GM12801 (cell line): ENCODE results near the gene LRRC7.

Experiments used
- TF ChIP-seq, protein P1 (sequence below): IDR thresholded peaks from one replicate; pipeline ENCODE4 v1.5.1; 2011; ENCODE audit warnings: control low read depth; ENCODE audit not compliant: insufficient read length; ENCODE audit errors: extremely low read depth

LRRC7 gene

DNA sequence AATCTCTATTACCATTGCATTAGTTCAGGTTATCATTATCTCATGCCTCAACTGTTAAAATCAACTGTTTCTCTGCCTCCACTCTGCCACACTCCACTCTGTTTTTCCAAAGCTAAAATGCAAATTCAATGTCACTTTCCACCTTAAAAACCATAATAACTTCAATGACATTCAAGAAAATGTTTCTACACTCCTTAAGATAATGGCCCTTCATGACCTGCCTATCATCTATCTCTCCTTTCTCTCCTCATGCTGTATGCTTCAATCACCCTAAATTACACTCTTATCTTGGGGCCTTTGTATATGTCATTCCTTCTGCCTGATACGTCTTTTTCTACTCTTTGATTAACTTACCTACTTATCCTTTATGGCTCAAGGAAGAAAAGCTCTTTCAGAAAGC lies 296.0 kb downstream of the LRRC7 start:
- TF ChIP-seq, protein P1, sequence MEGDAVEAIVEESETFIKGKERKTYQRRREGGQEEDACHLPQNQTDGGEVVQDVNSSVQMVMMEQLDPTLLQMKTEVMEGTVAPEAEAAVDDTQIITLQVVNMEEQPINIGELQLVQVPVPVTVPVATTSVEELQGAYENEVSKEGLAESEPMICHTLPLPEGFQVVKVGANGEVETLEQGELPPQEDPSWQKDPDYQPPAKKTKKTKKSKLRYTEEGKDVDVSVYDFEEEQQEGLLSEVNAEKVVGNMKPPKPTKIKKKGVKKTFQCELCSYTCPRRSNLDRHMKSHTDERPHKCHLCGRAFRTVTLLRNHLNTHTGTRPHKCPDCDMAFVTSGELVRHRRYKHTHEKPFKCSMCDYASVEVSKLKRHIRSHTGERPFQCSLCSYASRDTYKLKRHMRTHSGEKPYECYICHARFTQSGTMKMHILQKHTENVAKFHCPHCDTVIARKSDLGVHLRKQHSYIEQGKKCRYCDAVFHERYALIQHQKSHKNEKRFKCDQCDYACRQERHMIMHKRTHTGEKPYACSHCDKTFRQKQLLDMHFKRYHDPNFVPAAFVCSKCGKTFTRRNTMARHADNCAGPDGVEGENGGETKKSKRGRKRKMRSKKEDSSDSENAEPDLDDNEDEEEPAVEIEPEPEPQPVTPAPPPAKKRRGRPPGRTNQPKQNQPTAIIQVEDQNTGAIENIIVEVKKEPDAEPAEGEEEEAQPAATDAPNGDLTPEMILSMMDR = no peak

DNA sequence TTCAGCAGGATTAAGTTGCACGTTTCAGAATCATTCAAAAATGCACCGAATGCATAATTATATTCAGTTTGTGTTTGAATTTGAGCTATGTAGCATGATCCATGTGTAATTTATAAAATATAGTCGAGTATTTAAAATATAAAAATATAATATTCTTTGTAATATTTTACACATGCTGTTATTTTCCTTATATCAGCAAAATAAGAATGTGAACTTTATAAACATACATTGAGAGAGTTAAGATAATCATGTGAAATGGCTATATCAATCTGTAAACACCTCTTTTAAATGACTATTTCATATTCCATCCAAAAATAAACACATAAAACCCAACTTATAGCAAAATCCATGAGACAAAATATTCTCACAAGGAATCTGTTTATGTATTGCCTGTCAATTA lies 303.7 kb downstream of the LRRC7 start:
- TF ChIP-seq, protein P1 = no peak

DNA sequence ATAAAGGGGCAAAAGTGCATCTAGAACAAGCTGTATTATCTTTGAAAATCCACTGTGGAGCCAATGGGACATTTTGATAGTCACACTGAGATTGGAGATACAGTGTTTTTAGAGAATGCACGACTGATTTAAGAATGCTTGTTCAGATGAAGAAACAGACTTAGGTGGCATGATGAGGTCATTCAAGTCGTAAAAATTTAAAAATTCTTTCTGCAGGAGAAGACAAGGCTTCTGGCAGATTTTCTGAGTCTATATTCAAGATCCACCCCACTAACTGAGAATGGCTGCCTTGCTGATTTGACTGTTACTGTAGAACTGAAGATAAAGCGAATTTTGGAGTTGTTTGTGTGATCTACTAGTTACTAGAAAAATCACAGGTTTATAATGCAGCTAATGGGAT lies 310.6 kb downstream of the LRRC7 start:
- TF ChIP-seq, protein P1 = no peak

DNA sequence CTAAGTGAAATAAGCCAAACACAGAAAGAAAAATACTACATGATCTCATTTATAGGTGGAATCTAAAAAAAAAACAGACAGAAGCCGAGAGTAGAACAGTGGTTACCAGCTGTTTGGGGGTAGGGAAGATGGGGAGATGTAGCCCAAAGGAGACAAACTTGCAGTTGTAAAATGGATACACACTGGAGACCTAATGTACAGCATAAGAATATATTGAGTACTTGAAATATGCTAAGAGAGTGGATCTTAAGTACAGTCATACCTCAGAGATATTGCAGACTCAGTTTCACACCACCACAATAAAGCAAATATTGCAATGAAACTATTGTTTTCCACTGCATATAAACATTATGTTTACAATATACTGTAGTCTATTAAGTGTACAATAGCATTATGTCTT lies 320.9 kb downstream of the LRRC7 start:
- TF ChIP-seq, protein P1 = no peak

DNA sequence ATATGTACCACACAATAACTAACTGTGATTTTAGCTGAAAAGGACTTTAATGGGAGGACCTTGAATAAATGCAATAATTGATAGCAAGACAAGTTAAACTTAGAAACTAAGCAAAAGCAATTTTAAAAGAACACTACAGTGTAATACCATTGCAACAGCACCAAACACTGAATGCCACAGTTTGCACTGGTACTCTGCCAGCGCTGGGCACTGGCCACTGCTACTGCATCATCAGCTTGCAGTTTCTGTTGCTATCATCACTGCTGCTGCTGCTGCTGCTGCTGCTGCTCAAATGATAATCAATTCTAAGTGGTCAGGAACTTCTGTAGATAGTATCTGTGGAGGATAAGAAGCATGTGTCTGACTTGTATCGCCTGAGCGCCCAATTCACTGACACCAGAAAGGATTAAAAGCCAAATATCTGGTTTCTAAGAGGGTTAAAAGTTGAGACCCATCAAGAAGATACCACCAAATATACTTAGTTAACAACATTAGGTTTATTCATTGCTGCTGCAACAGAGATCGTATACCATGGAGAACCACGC lies 330.8 kb downstream of the LRRC7 start:
- TF ChIP-seq, protein P1 = no peak

- TF ChIP-seq, protein P1 = no peak
Measured at GRCh38 chr1:69911301-69911801, 343.6 kb downstream of the LRRC7 start.

GRCh38 chr1:69913977-69914376 lies 346.3 kb downstream of the LRRC7 start:
- TF ChIP-seq, protein P1 = no peak
